Measurements from ENCODE around the gene TECPR2.

Gene TECPR2

GRCh38 chr14:102510616-102511520, 148.1 kb downstream of the TECPR2 start:
- peaks cover 8 to 15% of the 10 kb centered on the region in 2 donors for H3K36me3 ChIP-seq (ENCODE audit: control insufficient read depth in 2 of 2, insufficient read depth in 2 of 2, low read length in 2 of 2)
- H3K4me3 ChIP-seq (ENCODE audit: low read length in 2 of 2), result peak overlapping the region; percentile 67 to 76
- H3K27me3 ChIP-seq (ENCODE audit: control insufficient read depth in 2 of 2, insufficient read depth in 2 of 2, low read length in 2 of 2), result no peaks in the 10 kb centered on the region
- peak overlapping the region; percentile 93 to 97 for H3K27ac ChIP-seq (ENCODE audit: low read depth in 2 of 2, low read length in 2 of 2)
- no peaks in the 10 kb centered on the region for H3K9me3 ChIP-seq (ENCODE audit: control insufficient read depth in 2 of 2, low read length in 2 of 2)
- peak overlapping the region; percentile 79 to 87 for H3K9ac ChIP-seq (ENCODE audit: low read depth in 1 of 2, low read length in 2 of 2)
- H3K4me1 ChIP-seq (ENCODE audit: control insufficient read depth in 2 of 2, insufficient read depth in 2 of 2, low read length in 2 of 2), result peaks cover 32 to 44% of the 10 kb centered on the region in 2 donors

- Histone ChIP-seq H3K36me3 (ENCODE audit: control insufficient read depth in 2 of 2, insufficient read depth in 2 of 2, low read length in 2 of 2) (peaks cover 2 to 9% of the 10 kb centered on the region in 2 donors), H3K27ac (ENCODE audit: low read depth in 2 of 2, low read length in 2 of 2) (peak overlapping the region; percentile 93 to 97), H3K9me3 (ENCODE audit: control insufficient read depth in 2 of 2, low read length in 2 of 2) (no peaks in the 10 kb centered on the region), H3K4me1 (ENCODE audit: control insufficient read depth in 2 of 2, insufficient read depth in 2 of 2, low read length in 2 of 2) (peaks cover 32 to 44% of the 10 kb centered on the region in 2 donors), H3K4me3 (ENCODE audit: low read length in 2 of 2) (peak overlapping the region; percentile 22 to 40), H3K9ac (ENCODE audit: low read depth in 1 of 2, low read length in 2 of 2) (peak overlapping the region; percentile 66 to 87), H3K27me3 (ENCODE audit: control insufficient read depth in 2 of 2, insufficient read depth in 2 of 2, low read length in 2 of 2) (no peaks in the 10 kb centered on the region)
Observed at GRCh38 chr14:102511538-102511937, 148.8 kb downstream of the TECPR2 start.

GRCh38 chr14:102512793-102513300, 150.1 kb downstream of the TECPR2 start:
- no peak overlapping the region for H3K27ac ChIP-seq (ENCODE audit: low read depth in 2 of 2, low read length in 2 of 2)
- H3K4me3 ChIP-seq (ENCODE audit: low read length in 2 of 2), result no peak overlapping the region
- no peak overlapping the region for H3K9ac ChIP-seq (ENCODE audit: low read depth in 1 of 2, low read length in 2 of 2)
- H3K4me1 ChIP-seq (ENCODE audit: control insufficient read depth in 2 of 2, insufficient read depth in 2 of 2, low read length in 2 of 2), result peaks cover 32 to 44% of the 10 kb centered on the region in 2 donors
- no peaks in the 10 kb centered on the region for H3K9me3 ChIP-seq (ENCODE audit: control insufficient read depth in 2 of 2, low read length in 2 of 2)
- H3K27me3 ChIP-seq (ENCODE audit: control insufficient read depth in 2 of 2, insufficient read depth in 2 of 2, low read length in 2 of 2), result no peaks in the 10 kb centered on the region
- no peaks in the 10 kb centered on the region for H3K36me3 ChIP-seq (ENCODE audit: control insufficient read depth in 2 of 2, insufficient read depth in 2 of 2, low read length in 2 of 2)

DNA sequence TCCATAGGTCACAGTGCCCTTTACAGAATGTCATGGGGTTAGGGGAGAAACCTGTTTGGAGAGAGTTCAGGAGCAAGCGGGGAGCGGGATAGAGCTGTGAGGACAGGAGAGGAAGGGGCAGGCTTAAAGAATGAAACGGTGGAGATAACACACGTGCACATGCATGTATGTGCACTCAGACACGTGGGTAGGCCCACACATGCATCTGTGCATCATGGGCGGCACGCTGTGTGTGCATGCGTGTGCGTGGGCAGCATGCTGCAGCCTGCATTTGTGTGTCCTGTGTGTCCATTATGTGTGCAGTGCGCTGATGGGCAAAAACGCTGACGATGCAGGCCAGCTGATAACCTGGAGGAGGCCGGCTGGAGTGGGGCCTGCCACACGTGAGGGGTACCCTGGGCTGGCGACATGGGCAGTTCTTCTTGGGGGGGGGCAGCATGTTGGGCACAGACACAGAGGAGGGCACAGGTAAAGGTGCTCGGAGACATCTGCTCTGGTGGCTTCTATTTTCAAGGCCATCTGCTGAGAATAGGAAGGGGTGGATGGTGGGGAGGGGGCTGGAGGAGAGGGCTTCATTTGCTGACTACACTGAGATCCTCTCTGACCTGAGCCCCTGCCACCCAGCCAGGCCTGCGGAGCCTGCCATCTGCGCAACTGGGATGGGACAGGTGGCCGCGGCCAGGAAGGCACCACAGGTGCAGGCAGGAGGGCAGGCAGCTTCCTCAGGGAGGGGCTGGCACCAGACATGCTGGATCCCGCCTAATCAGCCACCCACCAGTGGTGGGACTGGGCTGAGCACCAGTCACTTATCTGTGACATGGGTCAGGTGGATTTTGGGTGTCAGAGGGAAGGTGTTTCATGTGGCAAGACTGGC, 151.4 kb downstream of the TECPR2 start:
- peaks cover 27 to 32% of the 10 kb centered on the region in 2 donors for H3K4me1 ChIP-seq (ENCODE audit: control insufficient read depth in 2 of 2, insufficient read depth in 2 of 2, low read length in 2 of 2)
- H3K27me3 ChIP-seq (ENCODE audit: control insufficient read depth in 2 of 2, insufficient read depth in 2 of 2, low read length in 2 of 2), result no peaks in the 10 kb centered on the region
- no peak overlapping the region for H3K27ac ChIP-seq (ENCODE audit: low read depth in 2 of 2, low read length in 2 of 2)
- H3K9me3 ChIP-seq (ENCODE audit: control insufficient read depth in 2 of 2, low read length in 2 of 2), result no peaks in the 10 kb centered on the region
- no peak overlapping the region for H3K9ac ChIP-seq (ENCODE audit: low read depth in 1 of 2, low read length in 2 of 2)
- no peaks in the 10 kb centered on the region for H3K36me3 ChIP-seq (ENCODE audit: control insufficient read depth in 2 of 2, insufficient read depth in 2 of 2, low read length in 2 of 2)
- no peak overlapping the region for H3K4me3 ChIP-seq (ENCODE audit: low read length in 2 of 2)

GRCh38 chr14:102514987-102515733, 152.4 kb downstream of the TECPR2 start:
- H3K9ac ChIP-seq (ENCODE audit: low read depth in 1 of 2, low read length in 2 of 2), result no peak overlapping the region
- H3K4me3 ChIP-seq (ENCODE audit: low read length in 2 of 2), result no peak overlapping the region
- no peaks in the 10 kb centered on the region for H3K27me3 ChIP-seq (ENCODE audit: control insufficient read depth in 2 of 2, insufficient read depth in 2 of 2, low read length in 2 of 2)
- peaks cover 25 to 29% of the 10 kb centered on the region in 2 donors for H3K4me1 ChIP-seq (ENCODE audit: control insufficient read depth in 2 of 2, insufficient read depth in 2 of 2, low read length in 2 of 2)
- H3K27ac ChIP-seq (ENCODE audit: low read depth in 2 of 2, low read length in 2 of 2), result no peak overlapping the region
- no peaks in the 10 kb centered on the region for H3K36me3 ChIP-seq (ENCODE audit: control insufficient read depth in 2 of 2, insufficient read depth in 2 of 2, low read length in 2 of 2)
- H3K9me3 ChIP-seq (ENCODE audit: control insufficient read depth in 2 of 2, low read length in 2 of 2), result no peaks in the 10 kb centered on the region

GRCh38 chr14:102516531-102517391, 154.0 kb downstream of the TECPR2 start:
- Histone ChIP-seq H3K27ac (ENCODE audit: low read depth in 2 of 2, low read length in 2 of 2) (peak overlapping the region; percentile 83 to 85), H3K4me1 (ENCODE audit: control insufficient read depth in 2 of 2, insufficient read depth in 2 of 2, low read length in 2 of 2) (peaks cover 10 to 14% of the 10 kb centered on the region in 2 donors), H3K9me3 (ENCODE audit: control insufficient read depth in 2 of 2, low read length in 2 of 2) (no peaks in the 10 kb centered on the region), H3K4me3 (ENCODE audit: low read length in 2 of 2) (peak overlapping the region; percentile 77 to 81), H3K9ac (ENCODE audit: low read depth in 1 of 2, low read length in 2 of 2) (peak overlapping the region; percentile 72 to 94), H3K27me3 (ENCODE audit: control insufficient read depth in 2 of 2, insufficient read depth in 2 of 2, low read length in 2 of 2) (no peaks in the 10 kb centered on the region), H3K36me3 (ENCODE audit: control insufficient read depth in 2 of 2, insufficient read depth in 2 of 2, low read length in 2 of 2) (no peaks in the 10 kb centered on the region)

- Histone ChIP-seq H3K4me1 (ENCODE audit: control insufficient read depth in 2 of 2, insufficient read depth in 2 of 2, low read length in 2 of 2) (peaks cover 4 to 6% of the 10 kb centered on the region in 2 donors), H3K27me3 (ENCODE audit: control insufficient read depth in 2 of 2, insufficient read depth in 2 of 2, low read length in 2 of 2) (no peaks in the 10 kb centered on the region), H3K27ac (ENCODE audit: low read depth in 2 of 2, low read length in 2 of 2) (peak overlapping the region; percentile 83 to 85), H3K9me3 (ENCODE audit: control insufficient read depth in 2 of 2, low read length in 2 of 2) (no peaks in the 10 kb centered on the region), H3K9ac (ENCODE audit: low read depth in 1 of 2, low read length in 2 of 2) (peak overlapping the region; percentile 72 to 94), H3K36me3 (ENCODE audit: control insufficient read depth in 2 of 2, insufficient read depth in 2 of 2, low read length in 2 of 2) (no peaks in the 10 kb centered on the region), H3K4me3 (ENCODE audit: low read length in 2 of 2) (peak overlapping the region; percentile 77 to 81)
Observed at GRCh38 chr14:102517392-102518062, 154.8 kb downstream of the TECPR2 start.

GRCh38 chr14:102518063-102518648, 155.4 kb downstream of the TECPR2 start:
- H3K36me3 ChIP-seq (ENCODE audit: control insufficient read depth in 2 of 2, insufficient read depth in 2 of 2, low read length in 2 of 2), result no peaks in the 10 kb centered on the region
- no peak overlapping the region for H3K27ac ChIP-seq (ENCODE audit: low read depth in 2 of 2, low read length in 2 of 2)
- H3K4me3 ChIP-seq (ENCODE audit: low read length in 2 of 2), result no peak overlapping the region
- no peaks in the 10 kb centered on the region for H3K9me3 ChIP-seq (ENCODE audit: control insufficient read depth in 2 of 2, low read length in 2 of 2)
- no peaks in the 10 kb centered on the region for H3K27me3 ChIP-seq (ENCODE audit: control insufficient read depth in 2 of 2, insufficient read depth in 2 of 2, low read length in 2 of 2)
- H3K4me1 ChIP-seq (ENCODE audit: control insufficient read depth in 2 of 2, insufficient read depth in 2 of 2, low read length in 2 of 2), result peaks cover 0 to 6% of the 10 kb centered on the region in 2 donors
- no peak overlapping the region for H3K9ac ChIP-seq (ENCODE audit: low read depth in 1 of 2, low read length in 2 of 2)

Measured in mucosa of rectum (tissue), 2 donors.